Stimulated activated naive B cell treated with anti-CD40 and anti-IgM and Interleukin-4, amounts not matched to agents 10 μg/mL and 1 μg/mL and 100 μg/mL, for 72 hours (primary cell): ENCODE results near the gene LCP1.

Source experiments
- ATAC-seq, 2 donors: fragments of 150-1000 bp; cut with Tn5 transposase; replicated peaks; 2 replicates each; pipeline ENCODE4 v1.10.0; 2021; ENCODE audit warnings: moderate library complexity in 1 of 2
- DNase-seq: peaks from one replicate; pipeline ENCODE4 v3.0.0; 2021
- H3K27ac Mint-ChIP-seq: one replicate; pipeline ENCODE4 v1.8.0; 2022; ENCODE audit warnings: mild to moderate bottlenecking, mixed read lengths
- H3K27me3 Mint-ChIP-seq, 2 donors: one replicate each; pipeline ENCODE4 v1.8.0; 2022; ENCODE audit warnings: mixed read lengths in 2 of 2
- H3K36me3 Mint-ChIP-seq, 2 donors: one replicate each; pipeline ENCODE4 v1.8.0; 2022; ENCODE audit warnings: mixed read lengths in 2 of 2, mild to moderate bottlenecking in 1 of 2
- H3K4me1 Mint-ChIP-seq, 2 donors: one replicate each; pipeline ENCODE4 v1.8.0; 2022; ENCODE audit warnings: mixed read lengths in 2 of 2, mild to moderate bottlenecking in 1 of 2
- H3K4me3 Mint-ChIP-seq, 2 donors: one replicate each; pipeline ENCODE4 v1.8.0; 2022; ENCODE audit warnings: mild to moderate bottlenecking in 2 of 2, mixed read lengths in 2 of 2, moderate library complexity in 1 of 2
- H3K9me3 Mint-ChIP-seq, 2 donors: one replicate each; pipeline ENCODE4 v1.8.0; 2022; ENCODE audit warnings: mixed read lengths in 2 of 2, mild to moderate bottlenecking in 1 of 2

LCP1 gene

DNA sequence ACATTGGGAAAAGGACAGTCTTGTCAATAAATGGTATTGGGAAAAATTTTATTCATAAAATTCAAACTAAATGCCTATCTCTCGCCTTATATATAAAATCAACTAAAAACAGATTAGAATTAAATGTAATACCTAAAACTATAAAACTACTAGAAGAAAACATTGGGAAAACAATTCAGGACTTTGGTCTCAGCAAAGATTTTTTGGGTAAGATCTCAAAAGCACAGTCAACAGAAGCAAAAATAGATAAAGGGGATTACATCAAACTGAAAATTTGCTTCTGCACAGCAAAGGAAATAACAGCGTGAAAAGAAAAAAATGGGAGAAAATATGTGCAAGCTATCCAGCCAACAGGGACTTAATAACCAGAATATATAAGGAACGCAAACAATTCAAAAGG lies 105.2 kb downstream of the LCP1 start:
- Mint-ChIP-seq H3K9me3 (peaks cover 0 to 2% of the 10 kb centered on the region in 2 donors), H3K27me3 (peaks cover 0 to 4% of the 10 kb centered on the region in 2 donors), H3K4me1 (no peaks in the 10 kb centered on the region), H3K4me3 (no peak overlapping the region), H3K36me3 (peaks cover 0 to 2% of the 10 kb centered on the region in 2 donors), H3K27ac (no peak overlapping the region)
- DNase-seq, result no peak
- ATAC-seq, result no peak
